Mammary epithelial cell (primary cell): ENCODE results near the gene FGD3.

Experiments used
- EZH2 ChIP-seq: IDR thresholded peaks from 2 replicates; pipeline ENCODE4 v1.6.1; 2012; ENCODE audit warnings: low read length, inconsistent platforms, borderline replicate concordance
- TF ChIP-seq, protein P1 (sequence below), 2 donors: IDR thresholded peaks in 1 of 2; conservative IDR thresholded peaks in 1 of 2; 2 replicates each; pipeline ENCODE4 v1.5.1; 2011 to 2012; ENCODE audit warnings: inconsistent platforms in 2 of 2, low read length in 2 of 2, mild to moderate bottlenecking in 2 of 2, control low read depth in 1 of 2, low read depth in 1 of 2; ENCODE audit not compliant: insufficient read depth in 1 of 2; ENCODE audit errors: extremely low read depth in 1 of 2

DNA sequence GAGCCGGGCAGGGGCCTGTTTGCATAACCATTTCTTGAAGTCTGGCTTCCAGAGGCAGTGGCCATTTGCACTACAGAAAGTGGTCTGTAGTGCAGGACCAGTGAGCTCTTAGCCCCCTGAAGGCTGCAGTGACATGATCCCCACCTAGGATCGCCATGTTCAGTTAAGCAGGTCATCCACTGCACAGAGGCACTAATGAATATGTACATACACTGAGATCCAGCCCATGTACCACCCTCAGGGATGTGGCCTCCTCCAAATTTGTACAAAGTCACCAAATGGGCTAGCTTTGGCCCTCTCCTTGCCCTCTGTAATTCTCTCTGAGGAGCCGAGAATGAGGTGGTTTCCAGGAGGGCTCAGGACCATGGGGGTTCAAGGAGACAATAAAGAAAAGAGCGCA is 102.9 kb downstream of the FGD3 start:
- TF ChIP-seq, protein P1, sequence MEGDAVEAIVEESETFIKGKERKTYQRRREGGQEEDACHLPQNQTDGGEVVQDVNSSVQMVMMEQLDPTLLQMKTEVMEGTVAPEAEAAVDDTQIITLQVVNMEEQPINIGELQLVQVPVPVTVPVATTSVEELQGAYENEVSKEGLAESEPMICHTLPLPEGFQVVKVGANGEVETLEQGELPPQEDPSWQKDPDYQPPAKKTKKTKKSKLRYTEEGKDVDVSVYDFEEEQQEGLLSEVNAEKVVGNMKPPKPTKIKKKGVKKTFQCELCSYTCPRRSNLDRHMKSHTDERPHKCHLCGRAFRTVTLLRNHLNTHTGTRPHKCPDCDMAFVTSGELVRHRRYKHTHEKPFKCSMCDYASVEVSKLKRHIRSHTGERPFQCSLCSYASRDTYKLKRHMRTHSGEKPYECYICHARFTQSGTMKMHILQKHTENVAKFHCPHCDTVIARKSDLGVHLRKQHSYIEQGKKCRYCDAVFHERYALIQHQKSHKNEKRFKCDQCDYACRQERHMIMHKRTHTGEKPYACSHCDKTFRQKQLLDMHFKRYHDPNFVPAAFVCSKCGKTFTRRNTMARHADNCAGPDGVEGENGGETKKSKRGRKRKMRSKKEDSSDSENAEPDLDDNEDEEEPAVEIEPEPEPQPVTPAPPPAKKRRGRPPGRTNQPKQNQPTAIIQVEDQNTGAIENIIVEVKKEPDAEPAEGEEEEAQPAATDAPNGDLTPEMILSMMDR (conservative IDR thresholded peaks at IDR 0.05 in 1 of 2, IDR thresholded peaks at IDR 0.05 in 1 of 2; ENCODE audit: extremely low read depth in 1 of 2, insufficient read depth in 1 of 2, low read depth in 1 of 2, low read length in 2 of 2) = no peak
- TF ChIP-seq EZH2 = no peak
